ENCODE measurements around the gene CRHR1. TPM values are rescaled to one million over a fixed set of nuclear protein-coding genes. Genes with fewer than 3 reads are reported as not detected.

The CRHR1 gene
- polyA plus RNA-seq, 4 donors = 0.04 TPM; not detected in 3

- FAIRE-seq (no peak), DNase-seq (no peak)
Observed at GRCh38 chr17:45815752-45816151, 31.6 kb downstream of the CRHR1 start.

GRCh38 chr17:45818041-45818440 is 33.9 kb downstream of the CRHR1 start:
- H3K4me1 ChIP-seq (ENCODE audit: control insufficient read depth in 3 of 3, insufficient read depth in 2 of 3, low read depth in 1 of 3, low read length in 2 of 3) = no peaks in the 10 kb centered on the region
- FAIRE-seq (no peak), DNase-seq (no peak)
- no peak overlapping the region for H3K4me3 ChIP-seq (ENCODE audit: low read depth in 1 of 3, low read length in 3 of 3)
- H3K27me3 ChIP-seq (ENCODE audit: control insufficient read depth in 3 of 3, insufficient read depth in 3 of 3, low read length in 3 of 3) = peaks cover 0 to 9% (median 0%) of the 10 kb centered on the region in 3 donors
- no peaks in the 10 kb centered on the region for H3K36me3 ChIP-seq (ENCODE audit: control insufficient read depth in 3 of 3, insufficient read depth in 2 of 3, low read depth in 1 of 3, low read length in 3 of 3)
- H3K27ac ChIP-seq (ENCODE audit: low read depth in 1 of 3, low read length in 2 of 3) = no peak overlapping the region
- WGBS, 3 donors = 70 to 76% (median 73%) methylated on average over 6 of the region's 6 CpGs
- no peaks in the 10 kb centered on the region for H3K9me3 ChIP-seq (ENCODE audit: control insufficient read depth in 2 of 2, insufficient read depth in 1 of 2, low read depth in 1 of 2, low read length in 1 of 2)

More at GRCh38 chr17:45815752-45816151, 31.6 kb downstream of the CRHR1 start:
- Histone ChIP-seq H3K4me3 (ENCODE audit: low read depth in 1 of 3, low read length in 3 of 3) (no peak overlapping the region), H3K4me1 (ENCODE audit: control insufficient read depth in 3 of 3, insufficient read depth in 2 of 3, low read depth in 1 of 3, low read length in 2 of 3) (no peaks in the 10 kb centered on the region), H3K27me3 (ENCODE audit: control insufficient read depth in 3 of 3, insufficient read depth in 3 of 3, low read length in 3 of 3) (peaks cover 0 to 11% (median 0%) of the 10 kb centered on the region in 3 donors), H3K27ac (ENCODE audit: low read depth in 1 of 3, low read length in 2 of 3) (no peak overlapping the region), H3K9me3 (ENCODE audit: control insufficient read depth in 2 of 2, insufficient read depth in 1 of 2, low read depth in 1 of 2, low read length in 1 of 2) (no peaks in the 10 kb centered on the region), H3K36me3 (ENCODE audit: control insufficient read depth in 3 of 3, insufficient read depth in 2 of 3, low read depth in 1 of 3, low read length in 3 of 3) (no peaks in the 10 kb centered on the region)
- WGBS, 3 donors = 87 to 96% (median 89%) methylated on average over 6 of the region's 6 CpGs

GRCh38 chr17:45818699-45819098 is 34.6 kb downstream of the CRHR1 start:
- WGBS, 3 donors = 72 to 84% (median 84%) methylated on average over 4 of the region's 4 CpGs
- H3K4me1 ChIP-seq (ENCODE audit: control insufficient read depth in 3 of 3, insufficient read depth in 2 of 3, low read depth in 1 of 3, low read length in 2 of 3) = no peaks in the 10 kb centered on the region
- no peak overlapping the region for H3K27ac ChIP-seq (ENCODE audit: low read depth in 1 of 3, low read length in 2 of 3)
- H3K36me3 ChIP-seq (ENCODE audit: control insufficient read depth in 3 of 3, insufficient read depth in 2 of 3, low read depth in 1 of 3, low read length in 3 of 3) = no peaks in the 10 kb centered on the region
- no peak for DNase-seq
- H3K9me3 ChIP-seq (ENCODE audit: control insufficient read depth in 2 of 2, insufficient read depth in 1 of 2, low read depth in 1 of 2, low read length in 1 of 2) = no peaks in the 10 kb centered on the region
- no peak overlapping the region for H3K4me3 ChIP-seq (ENCODE audit: low read depth in 1 of 3, low read length in 3 of 3)
- H3K27me3 ChIP-seq (ENCODE audit: control insufficient read depth in 3 of 3, insufficient read depth in 3 of 3, low read length in 3 of 3) = peaks cover 0 to 4% (median 0%) of the 10 kb centered on the region in 3 donors
- FAIRE-seq = no peak

GRCh38 chr17:45819632-45820031 is 35.5 kb downstream of the CRHR1 start:
- no peaks in the 10 kb centered on the region for H3K9me3 ChIP-seq (ENCODE audit: control insufficient read depth in 2 of 2, insufficient read depth in 1 of 2, low read depth in 1 of 2, low read length in 1 of 2)
- H3K36me3 ChIP-seq (ENCODE audit: control insufficient read depth in 3 of 3, insufficient read depth in 2 of 3, low read depth in 1 of 3, low read length in 3 of 3) = no peaks in the 10 kb centered on the region
- no peak for DNase-seq
- H3K4me3 ChIP-seq (ENCODE audit: low read depth in 1 of 3, low read length in 3 of 3) = no peak overlapping the region
- FAIRE-seq = no peak
- H3K4me1 ChIP-seq (ENCODE audit: control insufficient read depth in 3 of 3, insufficient read depth in 2 of 3, low read depth in 1 of 3, low read length in 2 of 3) = no peaks in the 10 kb centered on the region
- peaks cover 0 to 2% (median 0%) of the 10 kb centered on the region in 3 donors for H3K27me3 ChIP-seq (ENCODE audit: control insufficient read depth in 3 of 3, insufficient read depth in 3 of 3, low read length in 3 of 3)
- 83 to 86% (median 84%) methylated on average over 6 of the region's 6 CpGs for WGBS, 3 donors
- no peak overlapping the region for H3K27ac ChIP-seq (ENCODE audit: low read depth in 1 of 3, low read length in 2 of 3)

GRCh38 chr17:45820052-45820780 is 36.1 kb downstream of the CRHR1 start:
- H3K4me3 ChIP-seq (ENCODE audit: low read depth in 1 of 3, low read length in 3 of 3) = no peak overlapping the region
- H3K36me3 ChIP-seq (ENCODE audit: control insufficient read depth in 3 of 3, insufficient read depth in 2 of 3, low read depth in 1 of 3, low read length in 3 of 3) = no peaks in the 10 kb centered on the region
- FAIRE-seq (no peak), DNase-seq (no peak)
- WGBS, 3 donors = 55 to 58% (median 57%) methylated on average over 6 of the region's 6 CpGs
- no peaks in the 10 kb centered on the region for H3K9me3 ChIP-seq (ENCODE audit: control insufficient read depth in 2 of 2, insufficient read depth in 1 of 2, low read depth in 1 of 2, low read length in 1 of 2)
- peaks cover 0 to 2% (median 0%) of the 10 kb centered on the region in 3 donors for H3K27me3 ChIP-seq (ENCODE audit: control insufficient read depth in 3 of 3, insufficient read depth in 3 of 3, low read length in 3 of 3)
- no peaks in the 10 kb centered on the region for H3K4me1 ChIP-seq (ENCODE audit: control insufficient read depth in 3 of 3, insufficient read depth in 2 of 3, low read depth in 1 of 3, low read length in 2 of 3)
- H3K27ac ChIP-seq (ENCODE audit: low read depth in 1 of 3, low read length in 2 of 3) = no peak overlapping the region

- no peak overlapping the region for H3K4me3 ChIP-seq (ENCODE audit: low read depth in 1 of 3, low read length in 3 of 3)
- DNase-seq (no peak), FAIRE-seq (no peak)
- H3K27me3 ChIP-seq (ENCODE audit: control insufficient read depth in 3 of 3, insufficient read depth in 3 of 3, low read length in 3 of 3) = peaks cover 0 to 2% (median 0%) of the 10 kb centered on the region in 3 donors
- WGBS, 3 donors = 92 to 97% (median 96%) methylated on average over 9 of the region's 9 CpGs
- no peaks in the 10 kb centered on the region for H3K36me3 ChIP-seq (ENCODE audit: control insufficient read depth in 3 of 3, insufficient read depth in 2 of 3, low read depth in 1 of 3, low read length in 3 of 3)
- H3K4me1 ChIP-seq (ENCODE audit: control insufficient read depth in 3 of 3, insufficient read depth in 2 of 3, low read depth in 1 of 3, low read length in 2 of 3) = no peaks in the 10 kb centered on the region
- no peak overlapping the region for H3K27ac ChIP-seq (ENCODE audit: low read depth in 1 of 3, low read length in 2 of 3)
- H3K9me3 ChIP-seq (ENCODE audit: control insufficient read depth in 2 of 2, insufficient read depth in 1 of 2, low read depth in 1 of 2, low read length in 1 of 2) = no peaks in the 10 kb centered on the region
Observed at GRCh38 chr17:45821147-45821546, 37.0 kb downstream of the CRHR1 start.

- 75 to 90% (median 81%) methylated on average over 10 of the region's 10 CpGs for WGBS, 3 donors
- DNase-seq (no peak), FAIRE-seq (no peak)
- no peak overlapping the region for H3K27ac ChIP-seq (ENCODE audit: low read depth in 1 of 3, low read length in 2 of 3)
- no peaks in the 10 kb centered on the region for H3K4me1 ChIP-seq (ENCODE audit: control insufficient read depth in 3 of 3, insufficient read depth in 2 of 3, low read depth in 1 of 3, low read length in 2 of 3)
- H3K9me3 ChIP-seq (ENCODE audit: control insufficient read depth in 2 of 2, insufficient read depth in 1 of 2, low read depth in 1 of 2, low read length in 1 of 2) = no peaks in the 10 kb centered on the region
- peaks cover 0 to 2% (median 0%) of the 10 kb centered on the region in 3 donors for H3K27me3 ChIP-seq (ENCODE audit: control insufficient read depth in 3 of 3, insufficient read depth in 3 of 3, low read length in 3 of 3)
- H3K36me3 ChIP-seq (ENCODE audit: control insufficient read depth in 3 of 3, insufficient read depth in 2 of 3, low read depth in 1 of 3, low read length in 3 of 3) = no peaks in the 10 kb centered on the region
- no peak overlapping the region for H3K4me3 ChIP-seq (ENCODE audit: low read depth in 1 of 3, low read length in 3 of 3)
Observed at GRCh38 chr17:45823598-45823997, 39.5 kb downstream of the CRHR1 start.

- H3K4me1 ChIP-seq (ENCODE audit: control insufficient read depth in 3 of 3, insufficient read depth in 2 of 3, low read depth in 1 of 3, low read length in 2 of 3) = no peaks in the 10 kb centered on the region
- FAIRE-seq = no peak
- no peaks in the 10 kb centered on the region for H3K9me3 ChIP-seq (ENCODE audit: control insufficient read depth in 2 of 2, insufficient read depth in 1 of 2, low read depth in 1 of 2, low read length in 1 of 2)
- H3K4me3 ChIP-seq (ENCODE audit: low read depth in 1 of 3, low read length in 3 of 3) = no peak overlapping the region
- no peak for DNase-seq
- WGBS, 3 donors = 83 to 85% (median 83%) methylated on average over 7 of the region's 7 CpGs
- no peak overlapping the region for H3K27ac ChIP-seq (ENCODE audit: low read depth in 1 of 3, low read length in 2 of 3)
- H3K36me3 ChIP-seq (ENCODE audit: control insufficient read depth in 3 of 3, insufficient read depth in 2 of 3, low read depth in 1 of 3, low read length in 3 of 3) = no peaks in the 10 kb centered on the region
- H3K27me3 ChIP-seq (ENCODE audit: control insufficient read depth in 3 of 3, insufficient read depth in 3 of 3, low read length in 3 of 3) = peaks cover 0 to 2% (median 0%) of the 10 kb centered on the region in 3 donors
Observed at GRCh38 chr17:45824475-45824874, 40.4 kb downstream of the CRHR1 start.
